HG02981 (cell line): ENCODE measurements around the gene ST6GALNAC2.
"Not testable (repeated sequence)": the region's sequence is repeated elsewhere in the genome, so short reads cannot be mapped to it uniquely, and the experiment has no call there.

Experiments
- ATAC-seq: cut with Tn5 transposase; IDR thresholded peaks from one replicate; pipeline ENCODE4 v1.9.1; 2021; ENCODE audit warnings: mild to moderate bottlenecking, moderate library complexity; ENCODE audit not compliant: unreplicated experiment

Gene ST6GALNAC2

DNA sequence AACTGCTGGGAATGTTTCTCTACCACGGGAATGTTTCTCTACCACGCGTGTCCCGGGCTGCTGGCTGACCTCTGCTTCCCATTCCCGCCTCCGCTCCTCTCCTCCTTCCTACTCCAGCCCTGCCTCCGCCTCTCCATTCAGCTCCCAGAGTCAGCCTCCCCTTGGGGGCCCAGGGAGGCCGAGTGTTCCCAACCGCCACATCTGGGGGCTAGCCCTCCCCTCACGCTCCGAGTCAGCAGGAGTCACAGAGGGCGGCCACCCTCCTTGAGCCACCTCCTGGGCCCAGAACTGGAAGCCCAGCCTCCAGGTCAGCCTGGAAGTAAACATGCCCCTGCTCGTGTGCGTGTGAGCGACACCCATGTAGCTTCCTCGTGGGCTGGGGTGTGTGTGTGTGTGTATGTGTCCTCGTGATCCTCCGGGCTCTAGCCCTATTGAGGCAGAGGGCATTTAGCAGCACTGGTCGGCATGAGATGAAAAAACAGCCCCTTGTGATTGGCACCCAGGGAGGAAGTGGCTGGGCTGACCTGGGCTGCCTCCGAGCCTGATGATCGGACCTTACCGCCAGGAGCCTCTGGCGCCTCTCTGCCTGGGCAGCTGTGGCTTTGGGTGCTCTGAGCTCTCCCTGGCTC is 55.5 kb downstream of the ST6GALNAC2 start:
- no peak for ATAC-seq

DNA sequence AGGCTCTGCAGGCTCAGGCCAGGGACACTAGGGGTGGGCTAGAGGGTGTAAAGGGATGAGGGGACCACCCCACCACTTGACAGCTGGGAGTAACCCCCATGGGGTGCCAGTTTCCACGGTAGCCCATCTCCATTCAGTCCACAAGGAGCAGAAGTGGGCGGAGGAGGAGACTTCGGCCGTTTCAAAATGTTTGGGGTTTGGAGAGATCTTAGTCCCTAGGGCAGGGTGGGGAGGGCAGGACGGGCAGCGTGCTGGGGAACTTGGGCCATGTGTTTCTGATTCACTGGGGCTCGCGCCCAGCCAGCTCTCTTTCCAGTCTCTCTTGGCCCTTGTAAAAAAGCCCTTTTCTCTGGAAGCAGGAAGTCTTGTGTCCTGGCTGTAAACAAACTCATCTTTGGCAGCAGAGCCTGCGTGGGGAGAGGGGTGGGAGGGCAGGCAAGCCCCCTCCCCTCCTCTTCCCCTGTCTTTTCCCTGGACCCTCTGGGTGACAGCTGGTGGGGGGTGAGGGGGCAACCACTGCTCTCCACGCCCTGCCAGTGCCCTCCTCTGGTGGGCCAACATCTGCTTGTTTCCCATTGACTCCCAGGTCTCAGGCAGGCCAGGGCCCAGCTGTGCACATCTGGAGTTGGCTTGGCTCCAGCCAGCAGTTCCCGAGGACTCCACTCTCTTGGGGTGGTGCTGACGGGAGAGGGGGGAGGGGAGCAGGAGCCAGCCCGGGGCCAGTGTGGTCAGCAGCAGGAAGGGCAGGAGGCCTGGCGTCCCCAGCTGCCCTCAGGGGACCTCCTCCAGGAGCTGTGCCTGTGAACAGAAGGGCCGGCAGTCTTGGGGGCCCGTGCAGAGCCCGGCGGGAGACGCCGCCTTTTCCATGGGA is 56.2 kb downstream of the ST6GALNAC2 start:
- no peak for ATAC-seq

DNA sequence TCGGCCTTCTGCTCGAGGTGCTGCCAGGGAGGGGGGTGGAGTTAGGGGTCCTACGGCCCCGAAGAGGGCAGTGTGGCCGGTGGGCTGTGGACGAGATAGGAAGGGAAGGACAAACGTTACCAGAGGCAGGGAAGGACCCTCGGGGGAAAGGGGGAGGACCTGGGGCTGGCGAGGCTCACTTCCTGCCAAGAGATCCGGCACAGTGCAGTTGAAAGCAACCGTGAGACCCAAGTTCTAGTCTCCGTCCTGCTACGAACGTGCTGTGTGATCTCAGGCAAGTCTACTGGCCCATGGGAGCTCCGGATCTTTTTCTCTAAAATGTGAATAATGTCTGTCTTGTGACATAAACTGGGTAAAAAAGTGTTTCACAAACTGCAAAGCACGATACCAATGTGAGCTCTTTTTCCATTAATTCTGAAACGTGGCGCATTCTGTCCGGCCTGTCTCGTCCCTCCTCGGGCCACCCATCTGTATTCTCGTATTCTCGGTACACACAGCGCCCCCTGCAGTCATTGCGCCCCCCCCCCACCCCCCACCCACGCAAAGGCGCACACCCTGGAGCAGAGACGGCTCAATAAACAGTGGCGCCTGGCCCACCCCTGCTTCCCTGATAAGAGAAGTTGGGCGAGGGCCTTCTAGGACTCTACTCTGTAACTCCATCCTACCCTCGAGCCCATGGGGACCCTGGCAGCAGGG is 57.0 kb downstream of the ST6GALNAC2 start:
- ATAC-seq, result no peak

DNA sequence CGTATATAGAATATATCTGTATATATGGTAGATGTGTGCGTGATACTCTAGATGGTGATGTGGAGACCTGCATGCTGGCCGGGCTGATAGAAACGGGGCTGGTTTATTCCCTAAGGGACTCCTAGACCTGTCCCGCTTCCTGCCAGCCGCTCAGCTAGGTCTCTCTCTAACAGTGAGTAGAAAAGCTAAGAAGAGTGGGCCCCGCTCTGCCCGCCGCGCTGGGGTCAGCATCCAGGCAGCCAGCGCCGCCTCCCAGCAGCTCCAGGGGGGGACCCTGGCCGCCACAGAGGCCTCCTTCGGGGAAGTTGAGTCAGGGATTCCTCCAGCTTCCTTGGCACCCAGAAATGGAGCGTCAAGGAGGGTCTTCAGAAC is 57.5 kb downstream of the ST6GALNAC2 start:
- peak; percentile 42 for ATAC-seq

DNA sequence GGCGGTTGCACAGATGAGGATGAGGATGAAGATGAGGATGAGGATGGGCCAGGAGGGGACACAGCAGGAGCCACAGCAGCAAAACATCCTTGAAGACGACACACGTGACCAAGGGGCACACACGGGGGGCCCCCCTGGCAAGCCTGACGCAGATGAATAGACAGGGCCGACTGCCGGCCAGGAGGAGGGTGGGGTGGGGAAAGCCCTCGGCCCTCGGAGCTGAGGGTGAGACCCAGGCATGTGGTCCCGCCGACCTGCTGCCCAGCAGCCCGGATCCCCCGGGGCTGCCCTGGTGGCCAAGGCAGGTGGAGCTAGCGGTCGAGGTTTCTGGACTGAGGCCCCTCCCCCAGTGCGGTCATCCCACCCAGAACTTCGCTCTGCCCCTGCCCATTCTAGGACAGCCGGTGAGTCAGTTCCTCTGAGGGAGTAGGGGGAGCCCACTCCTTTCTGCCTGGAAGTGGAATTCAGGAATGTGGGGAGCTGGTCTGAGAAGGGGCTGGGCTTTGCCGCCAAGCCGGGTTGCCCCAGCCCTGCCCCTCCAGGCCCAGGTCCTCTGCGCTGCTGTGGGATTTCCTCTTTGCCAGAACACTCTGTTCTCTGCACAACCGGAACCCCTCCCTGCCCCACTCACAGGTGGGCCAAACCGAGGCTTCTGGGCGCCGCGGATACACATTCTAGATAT is 58.1 kb downstream of the ST6GALNAC2 start:
- ATAC-seq, result peak; percentile 42

DNA sequence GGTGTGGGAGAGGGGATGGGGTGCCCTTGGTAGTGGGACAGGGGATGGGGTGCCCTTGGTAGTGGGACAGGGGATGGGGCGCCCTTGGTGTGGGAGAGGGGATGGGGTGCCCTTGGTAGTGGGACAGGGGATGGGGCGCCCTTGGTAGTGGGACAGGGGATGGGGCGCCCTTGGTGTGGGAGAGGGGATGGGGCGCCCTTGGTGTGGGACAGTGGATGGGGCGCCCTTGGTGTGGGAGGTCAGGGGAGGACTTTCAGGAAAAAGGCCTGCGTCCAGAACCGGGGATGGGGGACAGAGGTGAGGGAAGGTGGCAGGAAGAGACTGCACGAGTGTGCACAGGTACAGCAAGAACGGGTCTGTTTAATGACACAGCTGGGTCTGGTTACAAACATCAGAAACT is 58.6 kb downstream of the ST6GALNAC2 start:
- not testable (repeated sequence) for ATAC-seq

DNA sequence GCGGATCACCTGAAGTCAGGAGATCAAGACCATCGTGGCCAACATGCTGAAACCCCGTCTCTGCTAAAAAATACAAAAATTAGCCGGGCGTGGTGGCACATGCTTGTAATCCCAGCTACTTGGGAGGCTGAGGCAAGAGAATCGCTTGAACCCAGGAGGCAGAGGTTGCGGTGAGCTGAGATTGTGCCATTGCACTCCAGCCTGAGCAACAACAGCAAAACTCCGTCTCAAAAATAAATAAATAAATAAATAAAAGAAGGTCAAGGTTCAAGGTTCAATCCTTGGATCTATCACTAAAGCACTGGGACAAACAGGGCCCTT is 60.2 kb downstream of the ST6GALNAC2 start:
- not testable (repeated sequence) for ATAC-seq

DNA sequence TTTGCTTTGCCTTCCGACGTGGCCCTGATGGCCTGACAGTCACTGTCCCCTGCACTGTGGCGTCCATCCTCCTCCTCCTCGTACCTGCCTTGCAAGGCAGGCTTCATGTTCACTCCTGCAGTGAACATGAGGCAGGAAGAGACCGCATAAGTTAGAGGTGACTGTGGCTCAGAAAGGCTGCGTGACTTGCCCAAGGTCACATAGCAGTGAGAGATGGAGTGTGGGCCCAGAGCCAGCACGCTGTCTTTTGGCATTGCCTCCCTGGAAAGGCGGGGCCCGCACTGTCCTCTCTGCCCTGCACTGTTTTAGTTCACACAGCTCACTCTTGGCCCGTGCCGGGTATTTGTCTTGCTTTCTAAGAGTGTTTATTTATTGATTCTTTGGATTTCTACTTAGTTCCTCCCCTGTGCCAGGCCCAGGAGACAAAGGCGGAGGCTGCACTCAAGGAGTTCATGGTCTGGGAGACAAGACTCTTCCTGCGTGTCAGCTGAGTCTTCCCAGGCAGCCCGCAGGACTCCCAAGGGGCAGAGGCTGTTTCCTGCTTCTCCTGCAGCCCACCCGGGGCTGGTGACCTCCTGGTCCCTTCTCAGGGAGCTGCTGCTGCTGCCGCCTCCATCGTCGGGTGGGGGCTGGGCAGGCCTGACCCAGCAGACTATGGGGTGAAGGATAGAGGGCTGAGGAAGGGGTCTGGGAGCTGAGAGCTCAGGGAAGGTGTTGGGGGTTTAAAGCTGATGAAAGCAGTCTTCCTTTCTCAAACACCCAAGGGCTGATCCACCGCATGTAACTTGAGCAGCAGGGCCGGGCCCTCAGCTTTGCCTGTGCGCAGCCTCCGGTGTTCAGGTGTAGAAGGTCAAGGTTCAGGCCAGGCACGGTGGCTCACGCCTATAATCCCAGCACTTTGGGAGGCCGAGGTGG is 60.8 kb downstream of the ST6GALNAC2 start:
- ATAC-seq, result no peak

DNA sequence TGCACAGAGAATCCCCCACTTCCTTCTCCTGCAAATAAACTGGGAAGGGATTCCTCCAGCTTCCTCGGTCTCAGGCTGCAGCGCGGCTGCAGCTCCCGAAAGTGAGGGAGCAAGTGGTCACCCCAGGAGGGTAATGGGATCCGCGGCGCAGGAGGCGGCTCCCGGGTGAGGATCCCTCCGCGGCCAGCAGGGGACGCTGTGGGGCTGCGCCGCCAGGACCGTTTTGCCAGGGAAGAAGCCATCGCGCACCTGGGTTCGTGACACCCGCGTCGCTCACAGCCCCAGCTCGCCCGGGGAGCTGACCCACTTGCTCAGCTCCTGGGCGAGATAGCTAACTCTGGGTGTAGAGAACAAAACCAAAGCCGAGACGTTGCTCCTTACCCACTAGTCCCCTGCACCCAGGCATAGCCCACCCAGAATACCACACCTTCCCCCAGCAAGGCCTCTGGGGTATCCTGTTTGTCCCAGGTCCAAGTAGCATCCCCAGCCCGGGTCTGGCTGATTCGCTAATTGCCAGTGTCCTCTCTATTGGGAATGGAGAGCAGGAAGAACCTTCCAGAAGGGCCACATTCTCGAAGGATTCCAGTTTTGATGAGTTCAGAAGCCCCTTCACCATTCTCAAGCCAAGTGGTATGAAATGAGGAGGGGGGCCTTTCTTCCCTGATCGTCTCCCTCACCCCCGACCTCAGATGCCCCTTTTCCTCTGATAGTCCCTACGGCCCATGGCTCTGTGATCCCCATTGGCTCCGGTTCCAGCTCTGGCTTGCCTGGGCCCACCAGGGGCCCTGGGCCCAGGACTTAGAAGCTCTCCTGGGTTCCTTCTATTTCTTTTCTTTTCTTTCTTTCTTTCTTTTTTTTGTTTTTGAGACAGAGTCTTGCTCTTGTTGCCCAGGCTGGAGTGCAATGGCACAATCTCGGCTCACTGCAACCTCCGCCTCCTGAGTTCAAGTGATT is 62.3 kb downstream of the ST6GALNAC2 start:
- no peak for ATAC-seq

DNA sequence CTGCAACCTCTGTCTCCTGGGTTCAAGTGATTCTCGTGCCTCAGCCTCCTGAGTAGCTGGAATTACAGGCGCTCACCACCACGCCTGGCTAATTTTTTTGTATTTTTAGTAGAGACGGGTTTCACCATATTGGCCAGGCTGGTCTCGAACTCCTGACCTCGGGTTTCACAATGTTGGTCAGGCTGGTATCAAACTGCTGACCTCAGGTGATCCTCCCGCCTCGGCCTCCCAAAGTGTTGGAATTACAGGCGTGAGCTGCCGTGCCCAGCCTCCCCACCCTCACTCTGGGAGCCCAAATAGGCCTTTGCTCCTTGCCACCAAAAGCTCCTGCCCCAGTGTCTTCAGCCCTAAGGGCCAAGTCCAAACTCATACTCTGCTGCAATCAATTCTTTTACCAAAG is 64.0 kb downstream of the ST6GALNAC2 start:
- not testable (repeated sequence) for ATAC-seq

DNA sequence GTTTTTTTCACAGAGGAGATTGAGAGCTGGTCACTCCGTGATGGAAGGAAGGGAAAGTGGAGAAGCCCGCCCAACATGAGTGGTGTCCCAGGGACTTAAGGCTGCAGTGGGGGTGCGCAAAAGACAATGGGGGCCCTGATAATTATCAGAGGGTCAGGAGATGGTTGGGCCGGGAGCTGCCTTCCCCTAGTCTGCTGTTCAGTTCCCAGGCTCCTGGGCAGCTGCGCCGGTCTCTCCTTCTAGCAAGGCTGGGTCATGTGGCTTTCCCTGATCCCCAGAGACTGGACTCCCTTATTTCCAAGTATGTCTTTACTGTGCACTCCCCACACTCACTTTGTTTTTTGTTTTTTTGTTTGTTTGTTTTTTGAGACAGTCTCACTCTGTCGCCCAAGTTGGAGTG is 64.4 kb downstream of the ST6GALNAC2 start:
- ATAC-seq, result no peak

DNA sequence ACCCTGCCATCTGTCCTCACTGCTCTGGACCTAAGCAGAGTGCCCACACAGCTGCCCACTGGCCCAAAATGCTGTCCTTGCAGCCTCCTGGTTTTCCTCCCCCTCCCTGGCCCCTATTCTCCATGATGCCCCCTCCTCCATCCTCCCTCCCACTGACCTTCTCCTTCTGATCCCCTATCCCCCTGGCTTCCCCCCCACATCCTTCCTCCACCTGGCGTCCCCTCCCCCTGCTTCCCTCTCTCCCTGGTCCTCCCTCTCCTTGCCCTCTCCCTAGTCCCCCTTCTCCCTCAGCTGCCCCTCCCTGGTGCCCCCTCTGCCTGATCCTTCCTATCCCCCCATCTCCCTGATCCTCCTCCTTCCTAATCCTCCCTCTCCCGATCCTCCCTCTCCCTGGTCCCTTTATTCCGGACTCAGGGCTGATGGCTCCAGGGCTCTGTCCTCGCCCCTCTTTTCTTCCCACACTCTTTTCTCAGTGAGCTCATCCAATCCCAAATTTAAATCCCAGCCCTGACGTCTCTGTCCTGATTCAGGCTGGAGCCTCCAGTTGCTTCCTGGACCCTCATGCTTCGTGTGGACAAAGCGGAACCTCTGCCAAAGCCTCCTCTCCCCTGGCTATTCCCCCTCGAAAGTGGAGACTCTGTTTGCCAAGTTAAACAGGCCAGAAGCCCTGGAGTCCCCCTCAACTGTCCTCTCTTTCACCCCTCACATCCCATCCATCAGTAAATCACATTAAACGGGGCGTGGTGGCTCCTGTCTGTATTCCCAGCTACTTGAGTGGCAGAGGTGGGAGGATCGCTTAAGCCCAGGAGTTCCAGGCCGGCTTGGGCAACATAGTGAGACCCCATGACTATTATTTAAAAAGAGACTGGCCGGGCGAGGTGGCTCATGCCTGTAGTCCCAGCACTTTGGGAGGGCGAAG is 66.4 kb downstream of the ST6GALNAC2 start:
- no peak for ATAC-seq

DNA sequence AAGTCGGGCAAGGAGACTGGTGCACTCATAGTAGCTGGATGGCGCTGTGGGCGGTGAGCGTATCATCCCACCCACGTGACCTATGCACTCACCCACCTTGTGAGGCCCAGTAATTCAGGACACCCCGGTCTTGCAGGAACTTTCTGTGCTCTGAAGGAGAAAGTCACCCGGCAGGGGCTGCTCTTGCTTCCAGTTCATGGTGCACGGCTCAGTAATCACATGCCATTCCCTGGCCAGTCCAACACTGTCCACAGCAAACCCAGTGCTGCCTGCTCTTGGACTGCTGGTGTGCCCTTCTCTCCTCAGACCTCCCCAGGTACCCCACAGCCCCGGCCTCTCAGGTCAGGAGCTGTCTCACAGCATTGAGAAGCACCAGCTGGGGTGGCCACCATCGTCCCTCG is 68.0 kb downstream of the ST6GALNAC2 start:
- no peak for ATAC-seq
